Lung (tissue), 12 donors: Measurements from ENCODE around the gene BCAS3. TPM values are rescaled to one million over a fixed set of nuclear protein-coding genes. Genes with fewer than 3 reads are reported as not detected.

ENCODE experiments used
- ATAC-seq: fragments of 200-7000 bp; cut with Tn5 transposase; one replicate; pipeline ENCODE4 v1.9.1; 2020; ENCODE audit warnings: moderate number of reproducible peaks; ENCODE audit not compliant: insufficient read depth, low FRiP score
- DNase-seq, 3 donors: peaks; one replicate each; pipeline ENCODE4 v3.0.0-alpha.2; 2013 to 2017
- H3K27ac ChIP-seq, 2 donors: one replicate each; pipeline ENCODE4 v1.5.1; 2013; ENCODE audit warnings: mild to moderate bottlenecking in 2 of 2, moderate library complexity in 2 of 2, control low read depth in 1 of 2, inconsistent platforms in 1 of 2, low read depth in 1 of 2, low read length in 1 of 2
- H3K27me3 ChIP-seq, 3 donors: one replicate each; pipeline ENCODE4 v1.5.1; 2013; ENCODE audit warnings: low read length in 2 of 3; ENCODE audit not compliant: control insufficient read depth in 3 of 3, insufficient read depth in 3 of 3
- H3K36me3 ChIP-seq, 4 donors: one replicate each; pipeline ENCODE4 v1.5.1; 2013; ENCODE audit warnings: low read length in 4 of 4, mild to moderate bottlenecking in 1 of 4, moderate library complexity in 1 of 4; ENCODE audit not compliant: control insufficient read depth in 4 of 4, insufficient read depth in 4 of 4
- H3K4me1 ChIP-seq, 5 donors: one replicate each; pipeline ENCODE4 v1.5.1; 2013; ENCODE audit warnings: low read length in 5 of 5, mild to moderate bottlenecking in 2 of 5, moderate library complexity in 1 of 5; ENCODE audit not compliant: control insufficient read depth in 5 of 5, insufficient read depth in 5 of 5
- H3K4me3 ChIP-seq: one replicate; pipeline ENCODE4 v1.5.1; 2013; ENCODE audit warnings: mild to moderate bottlenecking, control low read depth, moderate library complexity
- H3K9ac ChIP-seq, 2 donors: one replicate each; pipeline ENCODE4 v1.5.1; 2013; ENCODE audit warnings: low read length in 2 of 2, control low read depth in 1 of 2; ENCODE audit not compliant: insufficient read depth in 1 of 2
- H3K9me3 ChIP-seq, 4 donors: one replicate each; pipeline ENCODE4 v1.5.1; 2013; ENCODE audit warnings: low read length in 3 of 4, mild to moderate bottlenecking in 1 of 4, moderate library complexity in 1 of 4; ENCODE audit not compliant: control insufficient read depth in 4 of 4, insufficient read depth in 3 of 4
- CTCF ChIP-seq: IDR thresholded peaks from 2 replicates; pipeline ENCODE4 v1.5.1; 2012; ENCODE audit warnings: mild to moderate bottlenecking; ENCODE audit errors: control extremely low read depth, extremely low read depth
- WGBS, 2 donors: extraction: QIAGEN DNeasy Blood & Tissue Kit; methylation state at CpG; one replicate each; pipeline ENCODE4 v1.1.7; 2013; 5-methylcytosine and 5-hydroxymethylcytosine counted together
- polyA plus RNA-seq, 2 donors: library from polyadenylated mRNA; stranded (reverse); fragments of 200-250 nt; gene quantifications; one replicate each; pipeline ENCODE4 v1.2.1, GENCODE V29; 2013
- total RNA-seq, 2 donors: library from RNA; depleted of rRNA in 1 of 2; stranded (reverse); fragments of >200 nt in 1 of 2; gene quantifications; one replicate each; pipeline ENCODE4 v1.2.1, GENCODE V29; 2014 to 2021
- donor health status: control.
- donor health status: control.
- donor health status: Bipolar disorder and iron deficiency.
- donor health status: healthy.
- donor health status: DM: yes; HTN: yes; CAD: no.

BCAS3 gene
- total and polyA plus RNA-seq, 4 donors, result 4.0 to 101 (median 20.3) TPM

- Histone ChIP-seq H3K36me3 (peaks cover 0 to 3% (median 0%) of the 10 kb centered on the region in 4 donors), H3K9ac (no peak overlapping the region), H3K27ac (no peak overlapping the region), H3K4me1 (peaks cover 0 to 15% (median 3%) of the 10 kb centered on the region in 5 donors), H3K4me3 (no peak overlapping the region), H3K9me3 (no peaks in the 10 kb centered on the region), H3K27me3 (no peaks in the 10 kb centered on the region)
- no peak for TF ChIP-seq CTCF
- WGBS, 2 donors, result 94 to 95% methylated on average over 7 of the region's 7 CpGs
- DNase-seq, result no peak
- no peak for ATAC-seq
These were observed 691.3 kb downstream of the BCAS3 start for GRCh38 chr17:61368832-61369450.

GRCh38 chr17:61369751-61370150 is 692.1 kb downstream of the BCAS3 start:
- Histone ChIP-seq H3K27me3 (no peaks in the 10 kb centered on the region), H3K9ac (no peak overlapping the region), H3K27ac (no peak overlapping the region), H3K9me3 (no peaks in the 10 kb centered on the region), H3K4me1 (peaks cover 0 to 15% (median 3%) of the 10 kb centered on the region in 5 donors), H3K4me3 (no peak overlapping the region), H3K36me3 (peaks cover 0 to 3% (median 0%) of the 10 kb centered on the region in 4 donors)
- DNase-seq (no peak), ATAC-seq (no peak)
- 98% methylated on average over 10 of the region's 10 CpGs for WGBS, 2 donors
- TF ChIP-seq CTCF, result no peak

- no peak for ATAC-seq
- Histone ChIP-seq H3K36me3 (peaks cover 0 to 3% (median 0%) of the 10 kb centered on the region in 4 donors), H3K27ac (no peak overlapping the region), H3K4me1 (peaks cover 0 to 22% (median 3%) of the 10 kb centered on the region in 5 donors), H3K27me3 (no peaks in the 10 kb centered on the region), H3K9me3 (no peaks in the 10 kb centered on the region), H3K4me3 (no peak overlapping the region), H3K9ac (no peak overlapping the region)
- WGBS, 2 donors, result 98 to 100% methylated on average over 1 of the region's 1 CpG
- DNase-seq, result no peak
- no peak for TF ChIP-seq CTCF
These were observed 693.5 kb downstream of the BCAS3 start for GRCh38 chr17:61371179-61371578.

GRCh38 chr17:61371606-61372005 is 694.0 kb downstream of the BCAS3 start:
- no peak for ATAC-seq
- WGBS, 2 donors, result 95% methylated on average over 8 of the region's 8 CpGs
- Histone ChIP-seq H3K27me3 (no peaks in the 10 kb centered on the region), H3K4me1 (peaks cover 0 to 18% (median 3%) of the 10 kb centered on the region in 5 donors), H3K27ac (no peak overlapping the region), H3K4me3 (no peak overlapping the region), H3K9ac (no peak overlapping the region), H3K9me3 (no peaks in the 10 kb centered on the region), H3K36me3 (peaks cover 0 to 3% (median 0%) of the 10 kb centered on the region in 4 donors)
- no peak for TF ChIP-seq CTCF
- no peak for DNase-seq
